Right renal cortex interstitium (tissue), 3 donors: Measurements from ENCODE around the gene LCN9. TPM values are rescaled to one million over a fixed set of nuclear protein-coding genes. Genes with fewer than 3 reads are reported as not detected.

Experiments
- DNase-seq, 3 donors: peaks; one replicate each; pipeline ENCODE4 v3.0.0-alpha.2; 2013; ENCODE audit warnings: low read depth in 3 of 3, low spot score in 2 of 3
- polyA plus RNA-seq, 3 donors: library from polyadenylated mRNA; unstranded; fragments of 120-200 nt; gene quantifications; one replicate each; pipeline ENCODE4 v1.2.1, GENCODE V29; 2013; ENCODE audit not compliant: insufficient read length in 3 of 3

LCN9 gene
- polyA plus RNA-seq, 3 donors, result not detected

DNA sequence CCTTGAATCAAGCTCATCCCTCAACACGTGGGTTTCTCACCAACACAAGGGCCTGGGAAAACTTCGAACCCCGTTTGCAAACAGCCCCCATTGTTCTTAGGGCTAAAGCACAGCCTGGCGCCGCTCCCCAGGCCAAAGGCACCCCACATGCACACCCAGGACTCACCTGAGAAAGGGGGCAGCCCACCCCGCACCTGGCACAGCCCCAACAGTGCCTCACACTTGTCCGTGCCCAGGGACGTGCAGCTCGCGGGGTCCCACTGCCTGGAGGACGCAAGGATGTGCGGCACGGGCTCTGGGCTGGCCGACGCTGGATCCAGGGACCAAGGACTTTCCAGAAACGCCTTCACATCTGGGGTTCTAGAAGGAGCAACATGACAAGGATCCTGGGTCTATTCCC, 33.3 kb downstream of the LCN9 start:
- no peak for DNase-seq

DNA sequence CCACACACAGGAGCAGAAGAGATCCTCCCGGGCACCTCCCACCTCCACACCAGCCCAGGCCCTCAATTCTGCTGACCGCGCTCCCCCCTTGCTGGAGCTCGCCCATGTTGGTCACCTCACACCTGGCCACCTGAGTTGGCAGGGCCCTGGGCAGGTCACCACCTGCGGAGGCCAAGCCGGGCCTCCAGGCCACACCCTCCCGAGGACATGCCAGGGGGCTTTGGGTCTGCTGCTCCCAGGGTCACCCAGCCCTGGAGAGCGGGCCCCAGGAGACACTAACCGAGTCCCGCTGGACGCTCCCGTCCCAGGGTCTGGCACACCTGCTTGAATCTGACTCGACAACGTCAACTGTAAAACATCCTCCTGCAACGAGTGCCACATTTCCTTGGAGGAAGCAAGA, 34.1 kb downstream of the LCN9 start:
- no peak for DNase-seq

DNA sequence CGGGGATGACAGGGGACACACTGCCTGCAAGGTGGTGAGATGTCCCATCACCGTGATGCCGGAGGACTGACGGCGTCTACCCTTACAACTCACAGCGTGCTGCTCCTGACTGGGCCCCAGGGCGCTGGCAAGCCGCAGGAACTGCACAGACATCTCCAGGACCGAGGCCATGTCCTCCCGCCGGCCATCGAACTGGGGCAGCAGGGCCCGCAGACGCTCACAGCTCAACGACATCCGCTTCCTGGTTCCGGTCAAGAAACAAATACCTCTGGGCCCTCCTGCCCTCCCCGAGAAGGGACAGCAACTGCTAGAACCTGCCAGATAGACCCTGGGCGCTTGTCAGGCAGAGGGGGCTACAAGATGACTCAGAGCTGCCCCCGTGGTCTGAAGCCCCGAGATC, 35.1 kb downstream of the LCN9 start:
- no peak for DNase-seq

DNA sequence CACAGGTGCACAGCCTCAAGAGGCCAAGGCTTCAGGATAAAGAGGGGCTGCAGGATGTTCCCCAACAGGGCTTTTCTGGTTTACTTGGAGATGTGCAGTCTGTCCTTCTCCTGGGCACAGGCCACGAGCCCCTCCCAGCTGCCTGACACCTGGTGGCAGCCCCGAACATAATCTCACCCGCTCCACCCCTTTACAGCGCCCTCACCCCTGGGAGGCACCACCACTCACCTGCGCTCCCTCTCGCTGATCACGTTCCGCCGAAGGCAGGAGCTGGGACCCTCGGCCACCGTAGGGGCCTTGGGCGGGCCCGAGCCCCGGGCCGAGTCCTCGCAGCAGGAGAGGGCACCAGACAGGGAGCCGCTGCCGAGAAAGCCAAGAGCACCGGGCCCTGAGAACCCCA, 35.7 kb downstream of the LCN9 start:
- no peak for DNase-seq

DNA sequence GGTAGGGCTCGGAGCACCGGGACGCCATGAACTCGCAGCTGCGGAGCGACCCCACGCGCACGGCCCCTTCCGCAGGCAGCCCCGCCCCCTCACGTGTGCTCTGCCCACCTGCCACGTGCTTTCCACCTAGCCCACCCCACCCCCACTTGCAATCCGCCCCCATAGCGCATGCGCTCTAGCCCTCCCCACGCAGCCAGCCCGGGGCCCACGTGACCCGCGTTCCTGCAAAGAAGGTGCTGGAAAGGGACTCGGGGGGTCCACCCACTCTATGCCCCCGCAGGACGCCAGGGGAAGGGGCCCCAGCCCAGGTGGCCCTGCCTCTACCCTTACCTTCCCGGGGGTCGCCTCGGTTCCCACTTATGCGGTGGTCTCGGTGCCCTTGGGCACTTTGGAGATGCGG, 36.3 kb downstream of the LCN9 start, which contains the start of gene SOHLH1:
Gene SOHLH1 (minus strand): TSS at position 42 of the 400 bp plus-strand sequence. CDS start 14 bp downstream, at position 28.
- DNase-seq, result no peak

DNA sequence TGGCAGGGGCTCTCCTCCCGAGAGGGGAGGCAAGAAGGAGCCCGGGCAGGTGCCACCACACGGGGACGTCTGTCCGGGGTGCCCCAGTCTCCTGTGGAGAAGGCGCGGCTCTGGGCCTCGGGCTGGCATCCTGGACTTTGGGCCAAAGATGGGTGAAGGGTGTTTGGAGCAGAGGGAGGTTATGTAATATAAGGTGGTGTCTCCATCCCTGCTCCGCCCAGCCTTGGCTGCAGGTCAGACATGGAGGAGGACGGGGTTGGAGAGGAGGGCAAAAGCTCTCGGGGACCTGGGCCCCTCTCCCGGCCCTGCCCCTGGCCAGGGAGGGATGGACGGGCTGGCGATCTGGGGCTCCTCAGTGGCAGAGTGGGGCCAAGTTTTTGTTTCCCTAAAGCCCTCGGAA, 37.4 kb downstream of the LCN9 start:
- DNase-seq, result no peak

DNA sequence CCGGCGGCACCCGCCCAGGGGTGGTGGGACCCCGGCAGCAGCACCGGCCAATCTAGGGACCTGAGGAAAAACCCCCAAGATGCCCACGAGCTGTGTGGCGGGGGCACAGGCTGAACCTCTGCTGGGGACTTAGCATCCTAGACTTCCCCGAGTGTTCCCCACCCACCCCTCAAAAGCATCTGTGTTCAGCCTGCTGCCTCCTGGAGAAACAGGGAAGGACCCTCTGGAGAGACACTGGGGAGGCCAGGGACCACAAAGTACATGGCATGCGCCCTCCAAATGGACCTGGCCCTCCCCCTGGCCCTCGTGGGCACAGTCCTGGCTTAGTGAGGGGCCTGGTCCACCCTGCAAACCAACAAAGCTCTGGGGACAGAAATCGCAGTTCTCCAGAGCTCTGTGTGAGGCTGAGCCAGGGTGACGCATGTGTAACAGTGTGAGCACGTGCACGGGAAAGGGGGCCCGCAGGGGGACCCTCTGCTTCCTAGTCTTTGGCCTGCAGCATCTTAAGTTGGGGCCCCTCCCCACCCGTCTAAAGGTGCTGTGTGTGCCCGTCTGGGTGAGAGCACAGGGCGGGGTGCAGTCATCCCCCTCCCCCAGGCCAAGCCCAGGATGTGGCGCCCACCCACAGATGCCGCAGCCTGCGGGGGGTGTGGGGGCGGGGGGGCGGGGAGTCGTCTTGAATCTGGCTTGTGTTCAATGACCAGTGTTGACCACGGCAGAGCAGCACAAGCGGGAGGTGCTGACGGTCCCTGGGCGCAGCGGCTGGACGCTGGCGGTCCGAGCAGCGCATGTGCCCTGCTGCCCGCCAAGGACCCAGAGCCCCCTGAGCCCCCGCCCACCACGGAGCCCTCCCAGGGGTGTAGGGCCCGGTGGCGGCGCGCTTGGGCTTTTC, 38.2 kb downstream of the LCN9 start:
- DNase-seq, result no peak

DNA sequence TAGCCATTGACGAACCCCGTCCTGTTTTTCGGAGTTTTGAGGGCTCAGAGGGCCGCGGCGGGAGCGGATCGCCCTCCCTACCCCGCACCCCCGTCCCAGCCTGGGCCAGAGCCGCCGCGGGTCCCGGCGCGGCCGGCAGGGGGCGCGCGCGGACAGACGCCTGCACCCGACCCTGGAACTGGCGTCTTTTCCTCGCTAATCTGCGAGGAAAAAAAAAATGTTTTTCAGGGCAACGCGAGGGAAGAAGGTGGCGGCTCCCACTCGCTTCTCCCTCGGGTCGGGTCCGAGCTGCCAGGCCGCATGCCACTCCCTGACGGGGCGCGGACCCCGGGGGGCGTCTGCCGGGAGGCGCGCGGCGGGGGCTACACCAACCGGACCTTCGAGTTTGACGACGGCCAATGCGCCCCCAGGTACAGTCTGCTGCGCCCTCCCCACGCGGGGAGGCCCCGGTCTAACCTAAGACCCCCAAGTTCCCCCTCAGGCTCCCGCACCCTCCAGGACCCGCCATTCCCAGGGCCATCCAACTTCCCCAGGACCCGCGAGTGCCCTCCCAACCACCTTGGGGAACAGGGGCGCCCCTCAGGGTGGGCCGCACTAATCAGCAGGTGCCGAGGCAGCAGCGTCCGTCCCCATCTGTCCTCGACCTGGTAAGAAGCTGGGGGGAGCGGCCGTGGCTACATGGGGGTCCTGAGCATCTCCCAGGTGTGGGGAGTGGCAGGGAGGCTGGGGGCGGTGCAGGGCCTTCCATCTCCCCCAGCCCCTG, 39.0 kb downstream of the LCN9 start, which contains the start of gene KCNT1:
Gene KCNT1 (plus strand): TSS at position 227 of the 763 bp plus-strand sequence. CDS start 74 bp downstream, at position 301.
- peak; percentile 18 to 47 (median 36) for DNase-seq

DNA sequence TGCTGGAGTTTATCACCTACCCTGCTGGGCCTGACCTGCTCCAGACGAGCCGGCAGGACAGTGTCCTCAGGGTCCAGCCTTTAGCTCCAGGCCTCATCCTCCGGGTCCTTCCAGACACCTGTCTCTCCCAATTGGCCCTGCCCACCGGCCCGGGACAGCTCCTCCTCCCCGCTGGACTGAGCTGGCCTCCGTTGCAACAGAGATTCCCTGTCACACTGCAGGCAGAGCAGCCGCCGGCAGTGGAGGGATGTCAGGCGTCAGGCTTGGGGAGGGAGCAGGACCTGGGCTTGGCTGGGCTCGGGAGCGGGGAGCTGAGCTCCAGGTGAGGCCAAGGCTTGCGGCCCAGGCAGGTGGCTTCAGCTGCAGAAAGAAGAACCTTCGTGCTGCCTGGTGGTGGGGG, 40.6 kb downstream of the LCN9 start:
- no peak for DNase-seq

DNA sequence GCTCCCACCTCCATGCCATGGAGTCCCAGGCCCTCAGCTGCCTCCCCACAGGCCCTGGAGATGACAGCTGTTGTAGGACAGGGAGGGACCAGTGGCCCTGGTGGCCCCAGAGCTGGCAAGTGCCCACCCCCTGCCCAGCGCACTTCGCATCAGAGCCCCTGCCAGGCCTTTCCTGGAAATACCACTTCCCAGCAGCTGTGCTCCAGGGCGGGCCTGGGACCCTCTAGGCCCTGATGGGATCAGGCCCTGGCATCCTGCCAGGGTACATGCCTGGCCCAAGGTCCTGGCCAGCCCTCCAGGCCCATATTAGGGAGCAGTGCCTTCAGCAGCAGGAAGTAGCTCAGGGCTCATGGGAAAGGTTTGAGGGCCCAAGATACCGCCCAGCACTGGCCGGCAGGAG, 41.4 kb downstream of the LCN9 start:
- no peak for DNase-seq

DNA sequence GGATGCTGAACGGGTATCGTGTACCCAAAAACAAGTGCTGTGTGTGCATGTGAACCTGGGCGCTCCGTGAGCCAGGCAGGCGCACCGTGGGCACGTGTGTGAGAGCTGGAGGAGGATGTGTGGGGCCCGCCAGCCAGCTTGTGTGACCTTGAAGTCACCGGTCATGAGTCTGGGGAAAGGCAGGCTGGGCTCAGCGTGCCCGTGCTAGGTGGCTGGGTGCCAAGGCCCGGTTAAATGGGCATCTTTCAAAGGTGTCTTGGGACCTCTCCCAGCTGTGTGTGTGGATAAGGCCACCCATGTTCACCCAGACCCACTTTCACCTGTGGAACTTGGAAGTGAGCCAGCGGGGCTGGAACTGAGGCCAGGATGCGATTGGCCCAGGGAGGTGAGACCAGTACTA, 42.3 kb downstream of the LCN9 start:
- no peak for DNase-seq

DNA sequence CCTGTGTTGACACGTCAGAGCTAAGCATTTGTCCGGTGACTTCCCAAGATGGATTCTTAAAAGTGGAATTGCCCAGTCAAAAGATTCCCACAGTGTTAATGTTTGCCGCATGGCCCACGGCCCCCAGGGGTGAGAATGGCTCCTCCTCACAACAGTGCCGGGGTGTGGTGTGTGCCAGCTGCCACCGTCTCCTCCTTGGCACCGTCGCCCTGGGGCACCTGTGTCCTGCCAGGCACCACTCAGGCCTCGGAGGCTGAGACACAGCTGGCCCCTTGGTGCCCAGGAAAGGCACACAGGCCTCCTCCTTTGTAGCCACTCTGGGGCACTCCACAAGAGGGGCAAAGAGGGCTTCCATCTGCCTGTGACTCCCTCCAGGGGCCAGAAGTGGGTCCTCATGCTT, 43.2 kb downstream of the LCN9 start:
- DNase-seq, result no peak

DNA sequence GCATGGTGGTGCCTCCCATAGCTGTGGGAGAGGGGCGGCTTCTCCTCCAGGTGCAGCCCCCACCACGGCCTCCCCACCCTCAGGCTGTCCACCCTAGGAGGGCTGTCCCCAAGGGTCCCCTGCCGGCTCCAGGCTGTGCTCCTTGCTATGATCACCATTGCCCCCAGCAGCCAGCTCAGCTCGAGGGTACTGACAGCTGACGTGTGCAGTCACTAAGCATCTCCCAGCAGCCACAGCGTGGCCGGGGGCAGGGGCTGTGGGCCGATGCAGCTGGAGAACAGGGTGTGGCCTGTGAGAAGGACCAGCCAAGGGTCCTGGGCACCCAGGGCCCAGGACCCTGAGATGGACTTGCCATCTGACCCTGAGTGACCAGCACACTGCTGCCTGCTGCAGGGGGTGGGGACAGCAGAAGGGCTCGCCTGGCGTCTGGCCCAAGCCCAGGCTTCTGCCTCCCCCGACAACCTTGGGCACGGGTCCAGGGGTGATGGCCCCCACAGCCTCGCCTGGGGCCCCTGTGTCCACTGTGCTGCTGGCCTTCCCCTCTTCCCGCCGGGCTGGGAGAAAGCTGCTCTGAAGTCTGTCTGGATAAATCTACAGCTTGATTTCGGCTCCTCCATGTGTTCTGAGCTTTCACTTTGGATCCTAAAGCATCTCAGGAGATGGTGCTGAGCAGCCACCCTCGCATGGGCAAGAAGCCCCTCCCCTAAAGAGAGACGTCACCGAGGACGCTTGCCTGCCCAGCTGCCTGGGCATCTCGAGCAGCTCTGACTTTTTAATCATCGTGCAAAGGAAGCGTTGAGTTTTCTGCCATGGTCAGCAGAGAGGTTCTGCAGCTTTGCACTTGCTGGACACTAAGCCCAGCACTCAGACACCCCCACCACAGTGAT, 44.4 kb downstream of the LCN9 start:
- DNase-seq, result no peak

DNA sequence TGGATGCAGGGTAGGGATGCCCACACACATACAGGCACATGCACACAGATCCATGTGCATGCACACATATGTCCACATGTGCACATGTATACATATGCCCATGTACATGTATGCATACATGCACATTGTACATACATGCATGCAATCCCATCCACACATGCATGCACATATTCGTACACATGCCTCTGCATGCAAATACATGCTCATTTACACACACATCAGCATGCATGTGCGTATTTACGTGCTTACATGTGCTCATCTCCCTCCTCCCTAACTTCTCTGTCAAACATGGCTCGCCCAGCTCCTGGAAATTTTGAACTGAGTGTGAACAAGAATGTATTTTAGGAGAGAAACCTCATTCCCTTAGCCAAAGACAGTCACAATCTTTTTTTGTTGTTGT, 45.1 kb downstream of the LCN9 start:
- DNase-seq, result no peak

DNA sequence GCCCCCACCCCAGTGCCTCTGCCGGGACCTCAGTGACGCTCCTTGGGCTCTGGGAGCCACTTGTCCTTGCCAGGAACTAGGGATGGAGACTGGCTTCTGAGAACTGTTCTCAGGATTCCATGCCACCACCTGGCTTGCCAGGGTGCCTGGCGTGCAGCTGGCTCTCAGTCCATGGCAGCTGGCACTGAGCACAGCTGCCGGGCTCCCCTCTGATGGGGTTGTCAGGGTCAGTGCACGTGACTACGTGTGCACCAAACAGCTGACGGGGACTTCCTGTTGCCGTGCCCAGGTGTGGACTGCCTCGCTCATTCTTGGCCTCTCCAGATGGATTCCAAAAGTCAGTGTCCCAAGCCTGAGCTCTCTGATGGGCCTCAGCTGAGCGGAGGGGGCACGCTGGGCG, 48.3 kb downstream of the LCN9 start:
- DNase-seq, result no peak

DNA sequence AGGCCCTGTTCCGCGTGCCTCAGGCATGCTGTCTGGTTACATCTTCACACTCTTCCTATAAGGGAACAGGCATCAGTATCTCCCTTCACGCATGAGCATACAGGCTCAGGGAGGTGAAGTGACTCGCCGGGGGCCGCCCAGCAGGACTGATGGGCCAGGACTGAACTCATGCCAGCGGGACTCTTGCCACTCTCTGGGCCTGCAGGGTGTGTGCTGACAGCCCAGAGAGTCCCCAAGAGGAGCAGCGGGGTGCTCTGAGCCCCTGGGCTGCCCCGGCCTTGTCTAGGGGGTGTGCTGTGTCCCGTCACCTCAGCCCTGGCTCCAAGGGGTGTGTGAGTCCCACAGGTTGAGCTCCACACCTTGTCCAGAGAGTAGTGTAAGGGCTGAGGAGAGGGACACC, 48.8 kb downstream of the LCN9 start:
- DNase-seq, result no peak

DNA sequence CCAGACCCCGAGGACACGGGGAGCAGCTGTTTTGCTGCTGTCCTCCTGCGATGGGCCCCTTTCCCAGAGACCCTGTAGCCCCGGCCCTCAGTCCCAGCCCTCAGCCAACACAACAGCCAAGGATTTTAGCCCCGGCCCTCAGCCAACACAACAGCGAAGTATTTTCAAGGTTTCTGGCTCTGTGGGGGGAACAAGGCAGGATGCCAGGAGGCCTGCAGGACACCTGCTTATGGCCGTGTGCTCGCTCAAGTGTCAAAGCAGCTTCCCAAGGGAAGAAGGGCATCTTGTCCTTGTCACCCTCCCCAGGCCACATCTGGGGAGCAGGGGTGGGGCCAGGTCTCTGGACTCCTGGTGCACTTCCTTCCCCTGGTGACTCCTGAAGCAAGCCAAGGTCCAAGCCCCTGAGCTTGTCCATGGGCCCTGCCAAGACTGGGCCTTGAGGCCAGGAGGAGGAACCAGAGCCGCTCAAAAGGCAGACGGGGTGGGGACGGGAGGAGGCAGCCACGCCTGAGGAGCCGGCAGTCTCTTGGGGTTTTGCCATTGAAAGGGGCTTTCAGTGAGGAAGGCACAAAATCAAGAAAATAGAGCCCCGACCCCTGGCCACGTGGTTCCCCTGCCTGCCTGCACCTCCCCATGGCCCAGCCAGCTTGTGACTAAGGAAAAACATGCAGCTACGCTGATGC, 49.6 kb downstream of the LCN9 start:
- no peak for DNase-seq

DNA sequence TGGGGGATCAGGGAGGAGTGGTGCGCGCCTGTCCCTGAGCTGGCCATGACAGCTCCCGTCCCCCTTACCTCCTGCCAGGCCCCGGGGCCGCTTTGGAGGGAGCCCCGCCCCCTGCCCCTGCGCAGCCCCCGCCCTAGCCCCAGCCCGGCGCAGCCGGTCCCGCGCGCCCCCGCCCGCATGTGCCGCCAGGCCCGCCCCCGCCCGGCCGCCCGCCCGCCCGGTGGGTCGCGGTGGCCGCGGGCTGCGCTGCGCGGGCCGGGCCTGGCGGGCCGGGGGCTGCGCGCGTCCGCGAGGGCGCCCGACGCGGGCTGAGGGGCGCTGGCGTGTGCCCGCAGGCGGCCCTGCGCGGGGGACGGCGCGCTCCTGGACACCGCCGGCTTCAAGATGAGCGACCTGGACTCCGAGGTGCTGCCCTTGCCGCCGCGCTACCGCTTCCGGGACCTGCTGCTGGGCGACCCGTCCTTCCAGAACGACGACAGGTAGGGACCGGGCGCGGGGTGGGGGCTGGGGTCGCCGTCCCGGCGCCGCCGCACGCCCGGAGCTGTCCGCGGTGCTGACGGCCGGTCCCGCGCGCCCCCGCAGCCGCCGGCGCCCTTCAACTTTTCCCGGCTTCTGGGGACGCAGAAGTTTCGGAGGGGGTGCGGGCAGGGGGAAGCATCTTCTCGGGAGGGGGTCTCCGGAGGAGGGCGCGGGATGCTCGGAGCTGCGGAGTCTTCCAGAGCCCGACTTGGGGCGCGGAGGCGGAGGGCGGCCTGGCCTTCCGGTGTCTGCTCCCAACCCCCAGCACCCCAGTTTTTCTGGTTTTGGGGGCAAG, 51.3 kb downstream of the LCN9 start:
- DNase-seq, result peak in 1 of 3 donors; percentile 19

DNA sequence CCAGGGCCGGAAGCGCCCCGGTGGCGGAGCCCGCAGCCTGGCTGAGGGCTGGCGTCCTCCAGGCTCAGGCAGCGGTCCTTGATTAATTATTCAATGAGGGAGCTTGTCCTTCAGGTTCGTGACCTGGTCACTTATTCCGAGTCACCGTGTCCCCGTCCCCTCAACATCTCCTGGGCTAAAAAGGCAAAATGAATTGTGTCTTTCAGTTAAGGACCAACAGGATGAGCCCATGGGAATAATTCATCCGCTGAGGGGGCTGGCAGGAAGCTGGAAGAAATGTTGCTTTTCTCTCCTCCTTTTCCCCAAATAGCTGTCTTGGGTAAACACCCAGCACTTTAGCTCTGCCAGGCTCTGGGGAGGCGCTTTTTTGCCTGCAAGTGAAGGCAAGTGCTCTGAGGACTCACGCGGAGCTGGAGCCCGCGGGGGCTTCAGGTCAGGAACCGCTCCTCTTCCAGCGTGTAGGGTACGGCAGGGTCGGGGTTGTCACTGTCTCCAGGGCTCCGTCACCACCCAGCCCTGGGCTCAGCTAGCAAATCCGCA, 52.0 kb downstream of the LCN9 start:
- no peak for DNase-seq
